Smooth muscle cell (in vitro differentiated cells): ENCODE measurements around the gene ZMYND8. TPM values are rescaled to one million over a fixed set of nuclear protein-coding genes. Genes with fewer than 3 reads are reported as not detected.
"Not testable (repeated sequence)": the region's sequence is repeated elsewhere in the genome, so short reads cannot be mapped to it uniquely, and the experiment has no call there.

Experiments
- DNase-seq: peaks from one replicate; lab custom pipeline; 2025; ENCODE audit not compliant: unreplicated experiment; lab: John Stamatoyannopoulos, UW
- H2AFZ ChIP-seq: fragments of 200-600 bp; sonication (generic); 2 replicates; pipeline ENCODE4 v1.6.0; 2016; ENCODE audit warnings: antibody characterized with exemption, low read depth, mild to moderate bottlenecking
- H3F3A ChIP-seq: fragments of 200-600 bp; sonication (generic); 2 replicates; pipeline ENCODE4 v1.6.0; 2017; ENCODE audit warnings: antibody characterized with exemption, low read depth
- H3K27ac ChIP-seq: fragments of 200-600 bp; sonication (generic); 2 replicates; pipeline ENCODE4 v1.5.1; 2016; ENCODE audit warnings: low read depth, mild to moderate bottlenecking
- H3K27me3 ChIP-seq: fragments of 200-600 bp; sonication (generic); 2 replicates; pipeline ENCODE4 v1.6.1; 2016; ENCODE audit warnings: low read depth, mild to moderate bottlenecking
- H3K36me3 ChIP-seq: fragments of 200-600 bp; sonication (generic); 2 replicates; pipeline ENCODE4 v1.5.1; 2016; ENCODE audit warnings: low read depth
- H3K4me1 ChIP-seq: fragments of 200-600 bp; sonication (generic); 2 replicates; pipeline ENCODE4 v1.5.1; 2016; ENCODE audit warnings: low read depth
- H3K4me2 ChIP-seq: fragments of 200-600 bp; sonication (generic); 2 replicates; pipeline ENCODE4 v1.6.0; 2016; ENCODE audit warnings: mild to moderate bottlenecking
- H3K4me3 ChIP-seq: fragments of 200-600 bp; sonication (generic); 2 replicates; pipeline ENCODE4 v1.5.1; 2016; ENCODE audit warnings: mild to moderate bottlenecking
- H3K79me2 ChIP-seq: fragments of 200-600 bp; sonication (generic); 2 replicates; pipeline ENCODE4 v1.6.0; 2016; ENCODE audit warnings: low read depth, mild to moderate bottlenecking
- H3K9ac ChIP-seq: fragments of 200-600 bp; sonication (generic); 2 replicates; pipeline ENCODE4 v1.6.0; 2016; ENCODE audit warnings: low read depth
- H3K9me3 ChIP-seq: fragments of 200-600 bp; sonication (generic); replicated peaks from 2 replicates; pipeline ENCODE4 v1.5.1; 2016; ENCODE audit warnings: low read depth
- H4K20me1 ChIP-seq: fragments of 200-600 bp; sonication (generic); 2 replicates; pipeline ENCODE4 v1.6.0; 2016; ENCODE audit warnings: low read depth
- CTCF ChIP-seq: fragments of 200-600 bp; sonication (generic); IDR thresholded peaks from 2 replicates; pipeline ENCODE4 v1.5.1; 2017; ENCODE audit warnings: borderline replicate concordance, mild to moderate bottlenecking, antibody characterized with exemption; ENCODE audit not compliant: insufficient read depth, poor library complexity, severe bottlenecking
- WGBS: methylation state at CpG from one replicate; pipeline ENCODE4 v1.1.7; 2016; ENCODE audit warnings: low lambda C conversion rate; 5-methylcytosine and 5-hydroxymethylcytosine counted together
- polyA plus RNA-seq: library from polyadenylated mRNA; unstranded; fragments of >200 nt; fragmentation: Nextera tagmentation; extraction: Ambion mirVana; gene quantifications from 2 replicates; pipeline ENCODE4 v1.2.1, GENCODE V29; 2016
- total RNA-seq: library from RNA; depleted of rRNA; stranded (reverse); fragments of >200 nt; gene quantifications from 2 replicates; pipeline ENCODE4 v1.2.3, GENCODE V29; 2014

Gene ZMYND8
- total and polyA plus RNA-seq, 2 experiments from 2014 or later = 15.2 to 24.1 TPM

- DNase-seq = no peak
- Histone ChIP-seq H3F3A (no peaks in the 10 kb centered on the region), H3K36me3 (peaks cover 14% of the 10 kb centered on the region), H3K4me1 (no peaks in the 10 kb centered on the region), H4K20me1 (peaks cover 29% of the 10 kb centered on the region), H3K27ac (no peak overlapping the region), H3K9ac (no peak overlapping the region), H3K4me3 (no peak overlapping the region), H3K4me2 (no peak overlapping the region), H3K27me3 (no peaks in the 10 kb centered on the region), H3K79me2 (peaks cover 13% of the 10 kb centered on the region), H2AFZ (no peak overlapping the region), H3K9me3 (no peaks in the 10 kb centered on the region)
- TF ChIP-seq CTCF = no peak
- 98% methylated on average over 3 of the region's 3 CpGs for WGBS
These were observed 112.8 kb downstream of the ZMYND8 start for GRCh38 chr20:47243532-47244305.

GRCh38 chr20:47243003-47243402 lies 113.5 kb downstream of the ZMYND8 start:
- peaks cover 13% of the 10 kb centered on the region for H3K79me2 ChIP-seq
- H3K9ac ChIP-seq = no peak overlapping the region
- H3F3A ChIP-seq = no peaks in the 10 kb centered on the region
- H2AFZ ChIP-seq = no peak overlapping the region
- peaks cover 25% of the 10 kb centered on the region for H4K20me1 ChIP-seq
- TF ChIP-seq CTCF = no peak
- H3K27me3 ChIP-seq = no peaks in the 10 kb centered on the region
- H3K4me2 ChIP-seq = no peak overlapping the region
- DNase-seq = no peak
- no peak overlapping the region for H3K4me3 ChIP-seq
- no peaks in the 10 kb centered on the region for H3K4me1 ChIP-seq
- H3K36me3 ChIP-seq = peaks cover 11% of the 10 kb centered on the region
- H3K27ac ChIP-seq = no peak overlapping the region
- no peaks in the 10 kb centered on the region for H3K9me3 ChIP-seq
- 100% methylated on average over 4 of the region's 4 CpGs for WGBS

GRCh38 chr20:47241345-47241781 lies 115.1 kb downstream of the ZMYND8 start:
- no peak for DNase-seq
- Histone ChIP-seq H3K27ac (no peak overlapping the region), H3K9me3 (no peaks in the 10 kb centered on the region), H4K20me1 (peaks cover 21% of the 10 kb centered on the region), H3F3A (no peaks in the 10 kb centered on the region), H3K4me2 (no peak overlapping the region), H3K36me3 (peaks cover 3% of the 10 kb centered on the region), H2AFZ (no peak overlapping the region), H3K79me2 (peaks cover 13% of the 10 kb centered on the region), H3K9ac (no peak overlapping the region), H3K27me3 (no peaks in the 10 kb centered on the region), H3K4me3 (no peak overlapping the region), H3K4me1 (no peaks in the 10 kb centered on the region)
- TF ChIP-seq CTCF = no peak
- 91% methylated on average over 8 of the region's 8 CpGs for WGBS

- not testable (repeated sequence) for H3K27me3 ChIP-seq, H3K4me1 ChIP-seq, H3F3A ChIP-seq, H3K4me2 ChIP-seq, H3K36me3 ChIP-seq, H3K27ac ChIP-seq, H3K4me3 ChIP-seq, H3K9ac ChIP-seq, H3K9me3 ChIP-seq, DNase-seq, H2AFZ ChIP-seq
- peaks cover 21% of the 10 kb centered on the region for H4K20me1 ChIP-seq
- peaks cover 13% of the 10 kb centered on the region for H3K79me2 ChIP-seq
- WGBS = 96% methylated on average over 20 of the region's 20 CpGs
These were observed 116.4 kb downstream of the ZMYND8 start for GRCh38 chr20:47240096-47240495.
